Activated effector memory CD4-positive, alpha-beta T cell treated with Interleukin-2 at 50 U/mL for 16 hours (primary cell): ENCODE results near the gene SRPX.

ENCODE experiments used
- DNase-seq: peaks from one replicate; pipeline ENCODE4 v3.0.0-alpha.2; 2020

The SRPX gene

GRCh38 chrX:38206542-38206941 is 14.1 kb downstream of the SRPX start:
- no peak for DNase-seq

- no peak for DNase-seq
Measured at GRCh38 chrX:38206036-38206435, 14.6 kb downstream of the SRPX start.

GRCh38 chrX:38205039-38205438 is 15.6 kb downstream of the SRPX start:
- no peak for DNase-seq

GRCh38 chrX:38192007-38192810 is 28.5 kb downstream of the SRPX start:
- DNase-seq = no peak

GRCh38 chrX:38189431-38190250 is 31.0 kb downstream of the SRPX start:
- DNase-seq = no peak

- DNase-seq = no peak
Measured at GRCh38 chrX:38183596-38183995, 37.1 kb downstream of the SRPX start.

GRCh38 chrX:38181357-38181756 is 39.3 kb downstream of the SRPX start:
- DNase-seq = no peak

- DNase-seq = no peak
Measured at GRCh38 chrX:38178396-38178795, 42.3 kb downstream of the SRPX start.

GRCh38 chrX:38175139-38175538 is 45.5 kb downstream of the SRPX start:
- no peak for DNase-seq

- no peak for DNase-seq
Measured at GRCh38 chrX:38172596-38172995, 48.1 kb downstream of the SRPX start.

- DNase-seq = no peak
Measured at GRCh38 chrX:38170556-38170955, 50.1 kb downstream of the SRPX start.

- DNase-seq = no peak
Measured at GRCh38 chrX:38166478-38167083, 54.1 kb downstream of the SRPX start.

GRCh38 chrX:38165023-38165422 is 55.6 kb downstream of the SRPX start:
- no peak for DNase-seq

- DNase-seq = no peak
Measured at GRCh38 chrX:38163193-38163592, 57.5 kb downstream of the SRPX start.

- no peak for DNase-seq
Measured at GRCh38 chrX:38156838-38157237, 63.8 kb downstream of the SRPX start.

GRCh38 chrX:38154818-38155217 is 65.9 kb downstream of the SRPX start:
- DNase-seq = no peak

- no peak for DNase-seq
Measured at GRCh38 chrX:38154340-38154739, 66.3 kb downstream of the SRPX start.

GRCh38 chrX:38151441-38151840 is 69.2 kb downstream of the SRPX start:
- no peak for DNase-seq

- no peak for DNase-seq
Measured at GRCh38 chrX:38150993-38151392, 69.7 kb downstream of the SRPX start.

GRCh38 chrX:38149016-38149415 is 71.7 kb downstream of the SRPX start:
- DNase-seq = no peak

- DNase-seq = no peak
Measured at GRCh38 chrX:38142610-38143009, 78.1 kb downstream of the SRPX start.

- DNase-seq = no peak
Measured at GRCh38 chrX:38138900-38139299, 81.8 kb downstream of the SRPX start.

- DNase-seq = no peak
Measured at GRCh38 chrX:38138157-38138891, 82.3 kb downstream of the SRPX start.
